HuH-7.5 (cell line): Measurements from ENCODE around the gene TKTL2.
"Not testable (repeated sequence)": the region's sequence is repeated elsewhere in the genome, so short reads cannot be mapped to it uniquely, and the experiment has no call there.

Experiments
- DNase-seq: peaks from one replicate; pipeline ENCODE4 v3.0.0; 2011; ENCODE audit warnings: low spot score

Gene TKTL2

DNA sequence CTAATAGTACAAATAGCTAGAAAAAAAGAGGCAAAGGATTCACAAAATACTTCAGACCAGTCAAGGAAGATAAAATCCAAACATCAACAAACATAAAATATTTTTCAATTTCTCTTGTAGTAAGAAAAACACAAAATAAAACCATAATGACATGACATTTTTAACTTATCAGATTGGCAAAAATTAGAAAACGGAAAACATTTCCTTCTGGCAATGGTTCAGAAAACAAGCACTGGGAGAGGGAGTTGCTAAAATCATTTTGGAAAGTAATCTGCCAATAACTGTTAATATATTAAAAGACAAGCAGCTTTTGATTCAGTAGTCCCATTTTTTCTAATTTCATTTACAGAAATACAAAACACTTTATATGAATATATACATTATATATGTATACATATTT, 26.1 kb downstream of the TKTL2 start:
- DNase-seq: no peak

DNA sequence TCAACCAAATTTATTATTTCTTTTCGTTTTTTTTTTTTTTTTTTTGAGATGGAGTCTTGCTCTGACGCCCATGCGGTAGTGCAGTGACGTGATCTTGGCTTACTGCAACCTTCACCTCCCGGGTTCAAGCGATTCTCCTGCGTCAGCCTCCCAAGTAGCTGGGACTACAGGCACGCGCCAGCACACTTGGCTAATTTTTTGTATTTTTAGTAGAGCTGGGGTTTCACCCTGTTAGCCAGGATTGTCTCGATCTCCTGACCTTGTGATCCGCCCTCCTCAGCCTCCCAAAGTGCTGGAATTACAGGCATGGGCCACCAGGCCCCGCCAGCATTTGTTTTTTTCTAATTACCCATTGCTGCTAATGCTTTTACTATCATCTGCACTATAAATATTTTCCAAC, 26.5 kb downstream of the TKTL2 start:
- DNase-seq: not testable (repeated sequence)

DNA sequence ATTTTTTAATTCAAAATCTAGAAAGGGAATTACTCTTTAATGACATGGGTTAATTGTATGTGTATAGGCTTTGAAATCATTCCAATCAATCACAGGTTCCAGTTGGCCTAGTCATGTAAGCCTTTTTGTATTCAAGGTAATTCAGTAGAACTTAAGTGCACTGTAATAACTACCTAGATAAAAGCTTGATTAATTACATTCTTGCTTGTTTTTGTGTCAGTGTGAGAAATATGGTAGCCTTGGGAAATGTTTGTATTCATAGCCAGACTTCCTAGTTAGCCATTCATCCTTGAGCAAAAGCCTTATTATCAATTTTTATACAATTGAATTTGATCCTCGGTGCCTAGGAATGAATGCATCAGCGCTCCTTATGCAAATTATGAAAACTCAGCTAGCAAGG, 33.5 kb downstream of the TKTL2 start:
- DNase-seq: no peak
